Measurements from ENCODE around the gene PIK3CG.

Gene PIK3CG

DNA sequence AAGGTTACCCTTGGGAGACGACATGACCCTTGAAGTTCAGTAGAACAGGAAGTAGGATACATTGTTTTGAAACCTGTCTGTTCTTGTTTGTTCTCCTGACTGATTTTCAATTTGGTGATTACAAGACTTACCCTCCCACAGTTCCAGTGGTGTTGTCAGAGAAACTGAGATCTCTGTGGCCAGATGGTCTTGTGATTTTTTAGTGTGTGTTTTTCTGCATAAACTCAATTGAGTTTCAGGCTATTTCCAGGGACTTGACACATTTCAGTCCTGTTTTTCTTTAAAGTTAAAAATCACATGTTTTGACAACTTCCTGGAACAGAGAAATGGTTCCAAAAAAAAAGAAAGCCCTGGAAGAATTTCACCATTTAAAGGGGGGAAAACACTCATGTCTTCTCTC, 22.3 kb downstream of the PIK3CG start:
- Mint-ChIP-seq H3K9me3 (no peaks in the 10 kb centered on the region), H3K27ac (peak overlapping the region in 1 of 3 experiments; percentile 43), H3K27me3 (ENCODE audit: low read depth) (no peaks in the 10 kb centered on the region), H3K4me3 (no peak overlapping the region), H3K4me1 (peaks cover 6% of the 10 kb centered on the region), H3K36me3 (ENCODE audit: low read depth) (no peaks in the 10 kb centered on the region)
- TF ChIP-seq, protein P1, sequence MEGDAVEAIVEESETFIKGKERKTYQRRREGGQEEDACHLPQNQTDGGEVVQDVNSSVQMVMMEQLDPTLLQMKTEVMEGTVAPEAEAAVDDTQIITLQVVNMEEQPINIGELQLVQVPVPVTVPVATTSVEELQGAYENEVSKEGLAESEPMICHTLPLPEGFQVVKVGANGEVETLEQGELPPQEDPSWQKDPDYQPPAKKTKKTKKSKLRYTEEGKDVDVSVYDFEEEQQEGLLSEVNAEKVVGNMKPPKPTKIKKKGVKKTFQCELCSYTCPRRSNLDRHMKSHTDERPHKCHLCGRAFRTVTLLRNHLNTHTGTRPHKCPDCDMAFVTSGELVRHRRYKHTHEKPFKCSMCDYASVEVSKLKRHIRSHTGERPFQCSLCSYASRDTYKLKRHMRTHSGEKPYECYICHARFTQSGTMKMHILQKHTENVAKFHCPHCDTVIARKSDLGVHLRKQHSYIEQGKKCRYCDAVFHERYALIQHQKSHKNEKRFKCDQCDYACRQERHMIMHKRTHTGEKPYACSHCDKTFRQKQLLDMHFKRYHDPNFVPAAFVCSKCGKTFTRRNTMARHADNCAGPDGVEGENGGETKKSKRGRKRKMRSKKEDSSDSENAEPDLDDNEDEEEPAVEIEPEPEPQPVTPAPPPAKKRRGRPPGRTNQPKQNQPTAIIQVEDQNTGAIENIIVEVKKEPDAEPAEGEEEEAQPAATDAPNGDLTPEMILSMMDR (IDR thresholded peaks at IDR 0.05; ENCODE audit: unreplicated experiment in 3 of 3) = no peak

DNA sequence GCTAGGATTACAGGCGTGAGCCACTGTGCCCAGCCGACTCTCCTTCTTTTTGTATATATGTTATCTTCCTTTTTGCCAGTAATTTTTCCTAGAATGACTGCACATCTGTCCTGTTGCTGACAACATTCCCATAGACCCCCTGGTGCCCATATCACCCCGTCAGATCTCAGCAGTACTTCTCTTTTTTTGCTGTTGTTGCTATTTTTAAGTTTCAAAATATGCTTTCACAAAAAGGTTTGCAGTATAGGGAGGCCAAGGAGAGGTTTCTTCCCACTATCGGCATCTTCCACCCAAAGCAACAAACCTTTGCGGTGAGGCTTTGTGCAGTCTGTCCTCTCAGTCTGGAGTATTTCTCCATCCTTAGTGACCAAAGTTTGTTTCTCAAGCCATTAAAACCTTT, 23.1 kb downstream of the PIK3CG start:
- Mint-ChIP-seq H3K27ac (no peak overlapping the region), H3K36me3 (ENCODE audit: low read depth) (no peaks in the 10 kb centered on the region), H3K4me1 (peaks cover 6% of the 10 kb centered on the region), H3K27me3 (ENCODE audit: low read depth) (no peaks in the 10 kb centered on the region), H3K9me3 (no peaks in the 10 kb centered on the region), H3K4me3 (no peak overlapping the region)
- TF ChIP-seq, protein P1 (IDR thresholded peaks at IDR 0.05; ENCODE audit: unreplicated experiment in 3 of 3) = no peak

DNA sequence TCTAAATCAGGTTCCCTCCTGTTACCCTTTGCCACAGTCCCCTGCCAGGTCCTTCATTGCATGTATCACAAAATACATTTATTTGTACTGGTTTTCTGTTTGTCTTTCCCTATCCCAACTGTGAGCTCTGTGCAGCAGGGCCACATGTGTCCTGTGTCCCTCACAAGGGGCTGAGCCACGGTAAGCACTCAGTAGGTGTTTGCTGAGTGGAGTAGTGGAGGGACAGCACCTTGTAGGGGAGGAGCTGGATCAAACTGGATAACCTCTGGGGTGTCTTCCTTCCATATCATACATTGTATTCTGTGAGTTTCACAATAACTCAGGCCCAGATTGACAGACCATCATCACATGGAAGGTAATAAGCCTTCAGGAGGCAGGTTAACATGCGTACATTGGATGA, 25.9 kb downstream of the PIK3CG start:
- Mint-ChIP-seq H3K9me3 (no peaks in the 10 kb centered on the region), H3K4me1 (peaks cover 6% of the 10 kb centered on the region), H3K4me3 (no peak overlapping the region), H3K27me3 (ENCODE audit: low read depth) (no peaks in the 10 kb centered on the region), H3K27ac (no peak overlapping the region), H3K36me3 (ENCODE audit: low read depth) (no peaks in the 10 kb centered on the region)
- TF ChIP-seq, protein P1 (IDR thresholded peaks at IDR 0.05; ENCODE audit: unreplicated experiment in 3 of 3) = no peak

DNA sequence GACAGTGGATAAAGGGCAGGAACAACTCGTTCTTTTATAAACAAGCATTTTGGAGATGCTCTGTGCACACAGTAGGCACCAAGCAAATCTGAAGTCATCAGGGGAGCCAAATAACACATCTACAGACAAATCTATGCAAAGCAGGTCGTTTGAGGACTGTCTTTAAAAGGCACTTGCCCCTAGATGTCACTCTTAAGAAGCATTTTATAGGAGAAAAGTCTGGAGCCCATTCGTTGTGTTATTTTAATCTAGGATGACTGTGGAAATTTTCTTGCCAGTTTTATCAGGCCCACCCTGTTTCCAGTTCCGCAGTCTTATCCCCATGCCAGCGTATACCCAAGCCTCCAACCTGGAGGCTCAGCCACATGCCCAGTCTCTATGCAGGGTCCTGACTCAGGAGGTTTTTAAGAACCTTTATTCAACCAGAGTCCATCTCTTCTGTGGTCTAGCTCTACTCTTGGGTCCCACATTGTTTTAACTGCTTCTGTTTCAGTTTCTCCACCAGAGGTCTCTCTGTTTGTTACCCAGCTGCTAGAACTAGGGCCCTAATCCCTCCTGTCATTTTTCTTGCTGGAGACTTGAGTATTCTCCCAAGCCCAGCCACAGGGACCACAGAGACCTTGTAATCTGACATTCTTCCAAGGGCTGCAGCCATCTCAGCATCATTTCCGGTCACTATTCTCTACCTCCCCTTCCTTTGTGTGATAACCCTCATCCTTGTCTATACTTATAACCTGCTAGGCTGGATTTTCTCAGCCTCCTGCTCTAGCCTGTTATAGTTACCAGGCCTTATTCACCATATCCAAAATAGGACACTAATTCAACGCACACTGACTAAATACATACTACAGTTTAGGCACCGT, 26.7 kb downstream of the PIK3CG start:
- Mint-ChIP-seq H3K36me3 (ENCODE audit: low read depth) (no peaks in the 10 kb centered on the region), H3K27me3 (ENCODE audit: low read depth) (no peaks in the 10 kb centered on the region), H3K4me3 (no peak overlapping the region), H3K4me1 (peaks cover 6% of the 10 kb centered on the region), H3K9me3 (no peaks in the 10 kb centered on the region), H3K27ac (no peak overlapping the region)
- TF ChIP-seq, protein P1 (IDR thresholded peaks at IDR 0.05; ENCODE audit: unreplicated experiment in 3 of 3) = peak in 1 of 3 experiments; percentile 11

DNA sequence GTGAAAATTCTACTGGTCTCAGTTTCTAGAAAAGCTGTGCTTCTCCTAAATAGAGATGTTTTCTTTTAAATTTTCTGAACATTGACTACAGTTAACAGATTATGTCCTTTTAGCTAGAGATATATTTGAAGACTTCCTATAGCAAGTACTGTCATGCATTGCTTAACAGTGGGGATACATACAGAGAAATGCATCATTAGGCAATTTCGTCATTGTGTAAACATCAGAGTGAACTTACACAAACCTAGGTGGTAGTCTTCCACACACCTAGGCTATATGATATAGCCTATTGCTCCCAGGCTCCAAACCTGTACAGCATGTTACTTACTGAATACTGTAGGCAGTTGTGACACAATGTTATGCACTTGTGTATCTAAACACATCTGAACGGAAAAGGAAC, 28.5 kb downstream of the PIK3CG start:
- TF ChIP-seq, protein P1 (IDR thresholded peaks at IDR 0.05; ENCODE audit: unreplicated experiment in 3 of 3) = no peak
- Mint-ChIP-seq H3K27me3 (ENCODE audit: low read depth) (peaks cover 3% of the 10 kb centered on the region), H3K27ac (no peak overlapping the region), H3K9me3 (peaks cover 5% of the 10 kb centered on the region), H3K4me1 (peaks cover 6% of the 10 kb centered on the region), H3K4me3 (no peak overlapping the region), H3K36me3 (ENCODE audit: low read depth) (no peaks in the 10 kb centered on the region)
